BE2C (cell line): ENCODE data around the gene NPFFR1.

Source experiments
- DNase-seq: peaks from one replicate; pipeline ENCODE4 v3.0.0-alpha.2; 2020
- H3K27me3 ChIP-seq: fragments of 250-450 bp; sonication (Bioruptor Pico); 2 replicates; pipeline ENCODE4 v1.5.1; 2020; ENCODE audit warnings: mild to moderate bottlenecking
- H3K36me3 ChIP-seq: fragments of 250-450 bp; sonication (Bioruptor Pico); 2 replicates; pipeline ENCODE4 v1.5.1; 2020; ENCODE audit warnings: mild to moderate bottlenecking
- H3K4me1 ChIP-seq: fragments of 250-450 bp; sonication (Bioruptor Pico); 2 replicates; pipeline ENCODE4 v1.5.1; 2020
- H3K4me3 ChIP-seq: 2 replicates; pipeline ENCODE4 v1.5.1; 2011; ENCODE audit warnings: low read depth, low read length
- H3K9me3 ChIP-seq: fragments of 250-450 bp; sonication (Bioruptor Pico); 2 replicates; pipeline ENCODE4 v1.5.1; 2020
- TF ChIP-seq, protein P1 (sequence below): IDR thresholded peaks from 2 replicates; pipeline ENCODE4 v1.5.1; 2012; ENCODE audit warnings: mild to moderate bottlenecking, low read depth, low read length

The NPFFR1 gene

DNA sequence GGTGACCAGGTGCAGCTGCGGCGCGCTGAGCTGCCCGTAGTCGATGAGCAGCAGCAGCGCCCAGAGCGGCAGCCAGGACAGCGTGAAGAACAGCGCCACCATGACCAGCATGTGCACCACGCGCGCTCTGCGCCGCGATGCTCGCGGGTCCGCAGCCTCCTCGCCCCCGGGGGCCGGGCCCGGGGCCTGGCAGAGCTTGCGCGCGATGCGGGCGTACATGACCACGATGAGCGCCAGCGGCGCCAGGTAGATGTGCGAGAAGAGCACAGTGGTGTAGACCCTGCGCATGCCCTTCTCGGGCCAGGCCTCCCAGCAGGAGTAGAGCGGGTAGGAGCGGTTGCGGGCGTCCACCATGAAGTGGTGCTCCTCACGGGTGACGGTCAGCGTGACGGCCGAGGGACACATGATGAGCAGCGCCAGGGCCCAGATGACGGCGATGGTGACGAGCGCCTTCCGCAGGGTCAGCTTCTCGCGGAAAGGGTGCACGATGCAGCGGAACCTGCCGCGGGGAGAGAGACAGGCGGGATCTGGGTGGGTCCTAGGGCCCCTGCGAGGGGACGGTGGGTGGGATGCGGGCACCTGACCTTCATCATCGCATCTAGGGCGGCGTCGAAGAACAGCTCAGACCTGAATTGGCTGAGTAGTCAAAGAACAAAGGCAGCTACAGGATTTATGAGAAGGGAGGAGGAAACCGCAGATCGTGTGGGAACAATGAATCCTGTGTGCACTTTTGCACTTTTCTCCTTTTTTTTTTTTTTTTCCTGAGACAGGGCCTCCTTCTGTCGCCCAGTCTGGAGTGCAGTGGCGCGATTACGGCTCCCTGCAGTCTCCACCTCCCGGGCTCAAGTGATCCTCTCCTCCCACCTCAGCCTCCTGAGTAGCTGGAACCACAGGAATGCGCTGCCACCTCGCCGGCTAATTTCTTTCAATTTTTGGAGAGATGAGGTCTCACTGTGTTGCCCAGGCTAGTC lies 28.2 kb downstream of the NPFFR1 start:
- TF ChIP-seq, protein P1, sequence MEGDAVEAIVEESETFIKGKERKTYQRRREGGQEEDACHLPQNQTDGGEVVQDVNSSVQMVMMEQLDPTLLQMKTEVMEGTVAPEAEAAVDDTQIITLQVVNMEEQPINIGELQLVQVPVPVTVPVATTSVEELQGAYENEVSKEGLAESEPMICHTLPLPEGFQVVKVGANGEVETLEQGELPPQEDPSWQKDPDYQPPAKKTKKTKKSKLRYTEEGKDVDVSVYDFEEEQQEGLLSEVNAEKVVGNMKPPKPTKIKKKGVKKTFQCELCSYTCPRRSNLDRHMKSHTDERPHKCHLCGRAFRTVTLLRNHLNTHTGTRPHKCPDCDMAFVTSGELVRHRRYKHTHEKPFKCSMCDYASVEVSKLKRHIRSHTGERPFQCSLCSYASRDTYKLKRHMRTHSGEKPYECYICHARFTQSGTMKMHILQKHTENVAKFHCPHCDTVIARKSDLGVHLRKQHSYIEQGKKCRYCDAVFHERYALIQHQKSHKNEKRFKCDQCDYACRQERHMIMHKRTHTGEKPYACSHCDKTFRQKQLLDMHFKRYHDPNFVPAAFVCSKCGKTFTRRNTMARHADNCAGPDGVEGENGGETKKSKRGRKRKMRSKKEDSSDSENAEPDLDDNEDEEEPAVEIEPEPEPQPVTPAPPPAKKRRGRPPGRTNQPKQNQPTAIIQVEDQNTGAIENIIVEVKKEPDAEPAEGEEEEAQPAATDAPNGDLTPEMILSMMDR, result no peak
- Histone ChIP-seq H3K4me3 (no peak overlapping the region), H3K4me1 (no peaks in the 10 kb centered on the region), H3K36me3 (no peaks in the 10 kb centered on the region), H3K9me3 (no peaks in the 10 kb centered on the region), H3K27me3 (no peaks in the 10 kb centered on the region)
- DNase-seq, result no peak

- Histone ChIP-seq H3K36me3 (no peaks in the 10 kb centered on the region), H3K4me1 (no peaks in the 10 kb centered on the region), H3K9me3 (no peaks in the 10 kb centered on the region), H3K27me3 (no peaks in the 10 kb centered on the region), H3K4me3 (no peak overlapping the region)
- TF ChIP-seq, protein P1, result no peak
- DNase-seq, result no peak
Observed at GRCh38 chr10:70254778-70255328, 29.0 kb downstream of the NPFFR1 start.

- H3K9me3 ChIP-seq, result no peaks in the 10 kb centered on the region
- H3K4me1 ChIP-seq, result no peaks in the 10 kb centered on the region
- no peaks in the 10 kb centered on the region for H3K36me3 ChIP-seq
- no peaks in the 10 kb centered on the region for H3K27me3 ChIP-seq
- H3K4me3 ChIP-seq, result no peak overlapping the region
- DNase-seq, result no peak
- TF ChIP-seq, protein P1, result no peak
Observed at GRCh38 chr10:70253878-70254765, 29.7 kb downstream of the NPFFR1 start.

DNA sequence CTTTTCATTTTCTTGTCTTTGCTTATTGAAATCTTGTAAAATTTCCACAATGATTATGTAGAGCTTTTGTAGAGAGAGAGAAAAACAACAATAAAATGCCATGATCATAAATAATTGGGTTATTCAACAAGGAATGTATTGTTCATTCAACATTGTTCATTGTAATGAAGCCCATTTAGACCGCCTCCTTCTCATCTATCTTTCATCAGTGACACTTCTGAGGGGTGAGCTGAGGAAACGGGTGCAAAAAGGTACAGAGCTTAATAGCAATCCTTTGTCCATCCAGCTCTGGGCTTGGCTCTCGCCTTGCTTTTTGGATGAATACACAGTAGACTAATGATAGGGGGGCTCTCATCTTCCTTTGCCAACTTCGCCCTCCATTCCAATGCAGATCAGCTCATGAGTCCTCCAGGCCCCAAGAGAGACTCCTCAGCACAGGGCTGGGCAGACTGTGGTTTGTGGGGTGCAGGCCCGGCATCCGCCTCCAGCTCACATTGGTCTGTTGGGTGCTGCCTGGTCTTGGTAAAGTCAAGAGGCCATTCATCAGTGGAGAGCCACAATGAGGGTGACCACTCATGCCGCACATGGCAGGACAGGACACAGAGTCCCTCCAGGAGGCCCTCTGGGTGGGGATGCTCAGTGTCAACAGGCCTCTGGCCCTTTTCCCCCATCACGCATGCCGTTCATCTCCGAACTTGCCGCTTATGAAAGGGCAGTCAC lies 32.7 kb downstream of the NPFFR1 start:
- H3K27me3 ChIP-seq, result no peaks in the 10 kb centered on the region
- H3K4me3 ChIP-seq, result no peak overlapping the region
- no peaks in the 10 kb centered on the region for H3K36me3 ChIP-seq
- H3K9me3 ChIP-seq, result no peaks in the 10 kb centered on the region
- DNase-seq, result no peak
- TF ChIP-seq, protein P1, result no peak
- H3K4me1 ChIP-seq, result no peaks in the 10 kb centered on the region

DNA sequence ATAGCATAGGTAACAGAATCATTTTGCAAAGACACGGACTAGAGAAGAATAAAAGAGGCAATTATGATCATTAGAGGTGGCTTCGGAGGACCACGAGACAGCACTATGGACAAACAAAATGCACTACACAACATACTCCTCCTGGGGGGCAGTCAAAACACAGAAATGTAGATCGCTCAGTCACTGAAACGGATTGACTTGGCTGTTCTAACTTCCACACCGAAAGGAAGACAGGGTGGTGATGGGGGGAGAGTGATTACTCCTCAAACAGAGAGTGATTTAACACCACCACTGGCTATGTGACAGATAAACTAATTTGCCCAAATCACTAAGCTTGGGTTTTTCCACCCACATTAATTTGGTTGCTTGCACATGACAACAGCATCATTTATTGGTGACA lies 36.4 kb downstream of the NPFFR1 start:
- H3K4me3 ChIP-seq, result no peak overlapping the region
- H3K9me3 ChIP-seq, result no peaks in the 10 kb centered on the region
- no peaks in the 10 kb centered on the region for H3K4me1 ChIP-seq
- no peaks in the 10 kb centered on the region for H3K27me3 ChIP-seq
- no peaks in the 10 kb centered on the region for H3K36me3 ChIP-seq
- TF ChIP-seq, protein P1, result no peak
- DNase-seq, result no peak
